GM18909 (cell line): Measurements from ENCODE around the gene MYL6B.
A peak's percentile ranks its signal among the peaks of the same experiment; 100 is the strongest.
"Not testable (repeated sequence)": the region's sequence is repeated elsewhere in the genome, so short reads cannot be mapped to it uniquely, and the experiment has no call there.

ENCODE experiments used
- ATAC-seq: cut with Tn5 transposase; IDR thresholded peaks from one replicate; pipeline ENCODE4 v1.9.1; 2021; ENCODE audit warnings: mild to moderate bottlenecking; ENCODE audit not compliant: unreplicated experiment, poor library complexity

The MYL6B gene

DNA sequence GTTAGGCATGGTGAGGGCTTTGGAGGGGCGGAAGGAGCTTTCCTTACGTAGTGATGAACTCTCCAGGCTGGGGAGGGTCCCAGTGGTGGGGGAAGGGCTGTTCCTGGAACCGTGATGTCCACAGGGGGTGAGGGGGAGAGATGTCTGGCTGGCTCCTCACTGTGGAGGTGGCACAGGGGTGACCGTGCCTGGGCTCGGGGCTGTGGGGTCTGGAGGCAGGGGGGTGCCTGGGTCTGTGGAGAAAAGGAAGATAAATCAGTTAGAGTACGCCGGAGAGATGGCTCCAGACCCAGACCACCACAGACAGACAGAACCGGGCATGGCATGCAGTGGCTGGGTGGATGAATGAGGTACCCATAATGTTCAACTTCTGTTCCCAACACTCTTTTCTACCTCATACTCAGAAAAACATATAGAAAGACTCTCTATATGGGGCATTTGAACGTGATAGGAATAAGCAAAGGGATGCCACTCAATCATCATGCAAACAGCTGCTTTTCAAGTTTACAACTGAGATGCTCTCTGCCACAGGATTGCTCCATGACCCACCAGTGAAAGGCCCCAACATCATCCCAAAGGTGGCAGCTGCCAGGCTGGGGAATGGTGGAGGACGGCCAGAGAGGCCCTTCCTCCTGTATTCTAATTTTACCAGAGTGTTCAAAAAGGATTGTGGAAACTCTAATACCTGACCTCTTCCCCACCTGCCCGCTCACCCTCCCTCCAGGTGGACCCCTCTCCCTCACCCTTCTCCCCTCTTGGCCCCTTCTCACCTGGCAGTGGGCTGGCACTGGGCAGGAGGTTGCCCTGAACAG is 11.4 kb downstream of the MYL6B start:
- ATAC-seq: no peak

DNA sequence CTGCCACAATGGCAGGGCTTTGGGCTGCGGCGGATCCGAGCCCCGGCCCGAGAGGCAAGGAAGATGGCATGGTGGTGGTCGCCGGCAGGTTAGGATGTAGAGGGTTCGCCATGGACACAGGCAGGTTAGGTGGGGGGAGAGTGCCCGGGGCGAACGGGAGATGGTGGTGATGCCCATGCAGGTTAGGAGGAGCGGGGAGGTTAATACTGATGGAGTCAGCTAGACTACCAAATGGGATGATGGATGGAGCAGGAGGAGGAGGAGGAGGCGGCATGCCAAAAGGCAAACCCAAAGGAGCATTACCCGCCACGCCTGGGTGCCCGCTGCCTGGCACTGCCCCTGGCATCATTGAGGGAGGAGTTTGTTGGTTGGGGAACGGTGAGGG is 11.9 kb downstream of the MYL6B start:
- no peak for ATAC-seq

DNA sequence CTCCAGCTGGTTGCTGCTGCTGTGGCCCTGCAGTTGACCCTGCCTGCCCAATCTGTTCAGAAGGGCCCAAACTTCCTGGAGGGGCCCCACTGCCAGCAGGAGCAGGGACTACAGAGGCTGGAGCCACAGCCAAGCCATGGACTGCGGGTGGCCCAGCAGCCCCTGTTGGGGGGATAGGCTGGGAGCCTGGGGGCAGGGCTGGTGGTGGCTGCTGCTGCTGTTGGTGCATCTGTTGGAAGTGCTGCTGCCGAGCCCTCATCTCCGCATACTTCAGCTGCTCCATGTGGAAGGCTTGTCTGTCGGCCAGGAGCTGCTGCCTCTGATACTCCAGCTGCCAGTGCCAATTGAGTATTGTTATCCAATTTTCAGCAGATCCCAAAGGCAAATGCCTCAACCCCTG is 13.0 kb downstream of the MYL6B start:
- no peak for ATAC-seq

DNA sequence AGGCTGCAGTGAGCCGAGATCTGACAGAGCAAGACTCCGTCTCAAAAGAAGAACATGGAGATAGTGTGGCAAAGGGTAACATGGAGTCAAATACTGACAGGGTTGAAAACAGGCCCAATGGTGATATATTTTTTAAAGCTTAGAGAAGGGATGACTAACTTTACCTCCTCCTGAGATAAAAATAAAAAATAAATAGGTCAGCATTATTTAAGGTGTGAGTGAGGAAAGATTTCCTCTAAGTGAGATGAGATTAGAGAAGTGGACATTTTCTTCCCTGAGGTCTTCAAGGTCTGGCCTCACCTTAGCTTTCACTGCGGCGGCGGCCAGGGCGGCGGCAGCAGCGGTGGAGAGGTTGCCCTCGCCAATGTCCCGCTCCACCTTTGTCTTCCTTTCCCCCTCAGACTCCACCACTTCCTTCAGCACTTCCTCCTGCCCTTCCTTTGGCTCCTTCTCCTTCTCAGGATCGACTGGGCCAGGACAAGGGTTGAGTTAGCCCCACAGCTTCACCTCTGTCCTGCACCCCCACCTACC is 16.9 kb downstream of the MYL6B start:
- ATAC-seq: no peak

DNA sequence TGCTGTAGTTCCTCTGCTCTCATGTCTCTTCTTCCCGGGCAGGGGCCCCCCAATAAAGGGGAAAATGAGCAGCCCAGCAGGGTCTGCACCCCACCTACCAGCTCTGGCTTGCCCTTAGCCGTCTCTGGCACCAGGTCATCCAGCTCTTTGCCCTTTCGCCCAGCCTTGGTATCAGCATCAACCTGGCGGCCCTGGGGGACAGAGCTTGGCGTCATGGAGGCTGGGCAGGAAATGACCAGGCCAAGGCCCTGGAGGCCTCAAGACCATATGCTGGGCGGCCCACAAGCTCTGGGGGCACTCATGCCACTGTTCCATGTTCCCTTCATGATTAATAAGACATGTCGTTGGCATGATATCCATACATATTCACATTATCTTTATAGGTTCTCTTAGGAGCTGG is 20.5 kb downstream of the MYL6B start:
- ATAC-seq: no peak

DNA sequence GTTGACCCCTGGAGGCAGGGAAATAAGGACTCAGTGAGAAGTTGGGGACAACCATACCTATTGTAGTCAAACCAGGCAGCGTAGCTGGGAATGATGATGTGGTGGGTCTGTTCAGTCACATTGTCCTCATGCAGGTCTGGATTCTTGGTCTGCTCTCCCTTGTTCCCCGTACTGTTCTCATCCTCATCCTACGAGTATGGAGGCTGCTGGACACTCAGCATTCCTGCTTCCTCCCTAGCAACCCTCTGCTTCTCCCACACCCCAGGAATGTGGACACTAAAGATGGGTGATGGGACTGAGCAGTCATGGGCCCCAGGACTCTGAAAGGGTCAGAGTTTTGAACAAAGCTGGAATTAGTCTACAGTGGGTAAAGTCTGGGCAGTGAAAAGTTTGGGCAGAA is 26.0 kb downstream of the MYL6B start:
- no peak for ATAC-seq

DNA sequence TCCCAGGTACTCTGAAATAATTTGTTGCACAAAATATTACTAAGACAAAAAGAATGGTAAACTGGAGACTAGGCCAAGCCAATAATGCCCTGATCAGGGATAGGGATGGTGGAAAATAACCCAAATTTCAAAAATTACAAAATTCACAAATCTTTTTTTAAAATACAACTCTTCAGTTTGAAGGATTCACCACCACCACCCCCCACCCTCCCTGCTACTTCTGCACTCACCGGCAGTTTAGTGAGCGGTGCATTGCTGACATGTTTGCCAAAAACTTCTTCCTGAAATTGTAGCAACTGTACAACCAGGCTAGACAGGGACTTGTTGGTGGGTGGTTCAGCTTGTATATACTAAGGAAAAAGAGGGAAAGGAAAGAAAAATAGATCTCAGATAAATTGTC is 34.6 kb downstream of the MYL6B start:
- ATAC-seq: no peak

DNA sequence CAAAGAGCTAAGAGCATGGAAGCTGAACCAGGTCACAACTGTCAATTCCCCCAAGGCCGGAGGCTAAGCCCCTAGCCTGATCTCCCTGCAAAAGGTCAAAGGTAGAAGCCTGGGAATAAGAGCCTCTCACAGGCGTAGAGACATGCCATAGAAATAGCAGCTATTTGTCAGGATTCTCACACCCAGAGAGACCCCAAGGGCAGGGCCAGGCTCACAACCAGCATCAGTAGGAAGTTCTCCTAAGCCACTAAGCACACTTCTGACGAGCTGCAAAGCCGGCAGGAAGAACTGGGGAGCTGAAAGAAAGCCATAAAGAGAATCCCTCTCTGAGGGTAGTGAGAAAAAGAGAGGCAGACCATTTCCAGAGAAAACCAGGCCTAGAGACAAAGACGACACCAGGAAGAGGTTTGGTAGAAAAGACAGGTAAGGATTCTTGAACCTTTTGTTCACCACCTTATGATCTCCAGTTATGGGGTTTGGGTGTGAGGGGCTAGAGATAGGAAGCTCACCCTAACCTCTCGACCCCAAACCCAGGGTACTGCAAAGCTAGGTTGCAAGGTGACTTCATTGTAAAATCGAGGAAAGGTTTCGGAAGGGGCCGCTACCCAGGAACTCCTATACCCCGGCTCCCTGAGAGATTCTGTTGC is 35.9 kb downstream of the MYL6B start:
- no peak for ATAC-seq

DNA sequence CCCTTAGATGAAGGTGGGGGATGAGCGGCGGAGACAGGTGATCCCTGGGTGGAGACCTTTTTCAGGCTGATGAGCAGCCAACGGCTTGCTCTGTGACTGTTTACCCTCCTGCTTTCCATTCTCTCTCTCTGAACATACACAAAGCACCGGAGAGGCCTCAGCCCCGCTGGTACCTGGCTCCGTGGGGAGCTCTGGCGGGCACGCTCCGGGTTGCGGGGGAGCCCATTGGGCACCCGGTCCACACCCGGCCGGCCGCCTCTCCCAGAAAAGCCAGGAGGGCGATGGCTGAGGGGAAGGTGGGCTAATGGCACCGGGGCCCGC is 36.4 kb downstream of the MYL6B start:
- ATAC-seq: no peak

DNA sequence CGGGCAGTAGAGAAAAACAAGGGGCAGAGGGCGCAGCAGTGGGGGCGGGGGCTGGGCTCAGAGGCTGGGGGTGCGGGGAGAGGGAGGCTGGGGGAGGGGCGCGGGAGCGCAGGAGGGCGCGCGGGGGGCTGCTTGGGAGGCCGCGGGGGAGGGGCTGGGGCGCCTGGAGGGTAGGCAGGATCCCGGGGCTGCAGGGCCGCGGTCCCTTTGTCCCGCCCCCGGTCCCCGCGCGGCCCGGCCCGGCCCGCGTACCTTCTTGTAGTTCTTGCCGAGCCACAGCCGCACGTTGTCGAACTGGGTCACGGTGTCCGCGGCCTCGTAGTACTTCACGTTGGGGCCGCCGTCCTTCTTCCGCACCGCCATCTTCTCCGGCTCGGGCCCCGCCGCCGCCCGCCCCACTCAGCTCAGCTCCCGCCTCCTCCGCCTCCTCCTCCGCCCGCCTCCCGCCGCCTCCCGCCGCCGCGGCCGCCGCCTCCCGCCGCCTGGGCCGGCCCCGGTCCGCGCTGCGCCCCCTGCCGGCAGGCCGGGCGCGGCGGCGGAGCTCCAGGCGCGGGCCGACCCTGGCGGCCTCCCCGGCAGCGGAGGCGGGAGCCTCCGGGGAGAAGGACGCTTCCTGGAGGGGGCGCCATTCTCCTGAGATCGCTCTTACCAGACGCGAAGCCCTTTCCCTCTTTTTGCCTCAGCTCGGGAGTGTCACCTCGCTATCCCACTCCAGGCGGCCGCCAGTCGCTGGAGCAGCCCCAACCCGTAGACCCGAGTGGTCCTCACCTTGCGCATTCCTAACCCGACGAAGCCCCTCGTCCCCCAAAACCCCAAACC is 36.9 kb downstream of the MYL6B start, which contains the start of gene SMARCC2:
TSS of gene SMARCC2 (minus strand) at position 385 of the 819 bp plus-strand sequence. CDS start at position 363, 22 bp downstream.
- peak; percentile 79 for ATAC-seq

DNA sequence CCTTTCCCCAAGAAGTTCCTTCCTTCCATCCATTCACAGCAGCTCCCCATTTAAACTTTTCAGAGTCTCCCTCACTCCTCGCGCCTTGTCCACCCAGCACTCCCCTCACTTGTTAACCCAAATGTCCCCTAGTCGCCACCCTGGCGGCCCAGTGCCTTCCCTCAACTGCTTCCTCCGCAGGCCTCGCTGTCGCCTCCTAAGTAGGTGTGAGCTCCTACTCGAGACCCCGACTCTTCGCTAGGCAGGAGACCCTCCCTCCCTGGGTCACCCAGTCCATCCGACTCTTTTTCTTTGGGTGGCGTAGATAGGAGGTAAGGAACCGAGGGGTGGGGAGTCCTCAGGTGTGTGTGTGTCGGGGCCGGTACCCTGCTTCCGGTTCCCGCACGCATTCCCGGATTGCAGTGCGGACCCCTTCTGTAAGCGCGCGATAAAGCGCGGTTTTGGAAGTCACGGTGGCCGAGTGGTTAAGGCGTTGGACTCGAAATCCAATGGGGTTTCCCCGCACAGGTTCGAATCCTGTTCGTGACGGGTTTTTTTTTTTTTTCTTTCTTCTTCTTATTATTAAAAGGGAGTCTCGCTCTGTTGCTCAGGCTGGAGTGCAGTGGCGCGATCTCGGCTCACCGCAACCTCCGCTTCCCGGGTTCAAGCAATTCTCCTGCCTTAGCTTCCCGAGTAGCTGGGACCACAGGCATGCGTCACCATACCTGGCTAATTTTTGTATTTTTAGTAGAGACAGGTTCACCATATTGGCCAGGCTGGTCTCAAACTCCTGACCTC is 37.7 kb downstream of the MYL6B start:
- peak; percentile 41 for ATAC-seq

DNA sequence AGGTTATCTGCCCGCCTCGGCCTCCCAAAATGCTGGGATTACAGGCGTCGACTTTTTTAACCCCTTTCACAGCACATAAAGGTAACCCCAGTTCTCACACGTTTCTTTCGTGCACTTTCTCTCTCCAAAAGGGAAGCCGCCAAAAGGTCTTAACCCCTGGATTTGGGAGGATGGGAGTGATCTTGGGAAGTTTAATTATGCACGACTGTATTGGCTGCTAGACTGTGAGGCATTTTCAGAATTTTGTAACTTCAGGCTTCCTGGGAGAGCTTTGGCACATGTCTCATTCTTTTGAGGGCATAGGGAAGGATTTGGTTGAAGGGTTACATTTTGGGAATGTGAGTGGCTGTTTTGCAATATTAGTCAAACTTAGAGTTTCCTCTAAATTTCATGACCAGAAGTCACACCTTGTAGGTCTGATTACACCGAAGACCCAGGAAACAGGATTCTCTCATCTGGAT is 38.3 kb downstream of the MYL6B start:
- no peak for ATAC-seq

DNA sequence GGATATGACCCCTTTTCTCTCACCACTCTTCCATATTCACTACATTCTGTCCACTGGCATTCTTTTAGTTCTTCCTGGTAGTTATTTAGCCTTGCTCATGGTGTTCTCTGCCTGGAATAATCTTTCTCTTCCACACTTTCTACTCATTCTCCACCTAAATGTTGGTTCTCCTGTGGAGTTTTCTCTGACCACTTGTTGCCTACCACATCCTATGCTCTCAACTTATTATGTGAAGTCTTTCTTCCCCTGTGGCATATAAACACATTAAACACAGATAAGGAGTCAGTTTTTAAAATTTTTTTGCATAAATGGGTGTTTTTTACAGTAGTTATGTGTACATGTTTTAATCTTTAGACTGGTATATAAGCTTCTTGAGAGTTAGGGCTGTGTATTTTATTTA is 40.2 kb downstream of the MYL6B start:
- ATAC-seq: no peak

DNA sequence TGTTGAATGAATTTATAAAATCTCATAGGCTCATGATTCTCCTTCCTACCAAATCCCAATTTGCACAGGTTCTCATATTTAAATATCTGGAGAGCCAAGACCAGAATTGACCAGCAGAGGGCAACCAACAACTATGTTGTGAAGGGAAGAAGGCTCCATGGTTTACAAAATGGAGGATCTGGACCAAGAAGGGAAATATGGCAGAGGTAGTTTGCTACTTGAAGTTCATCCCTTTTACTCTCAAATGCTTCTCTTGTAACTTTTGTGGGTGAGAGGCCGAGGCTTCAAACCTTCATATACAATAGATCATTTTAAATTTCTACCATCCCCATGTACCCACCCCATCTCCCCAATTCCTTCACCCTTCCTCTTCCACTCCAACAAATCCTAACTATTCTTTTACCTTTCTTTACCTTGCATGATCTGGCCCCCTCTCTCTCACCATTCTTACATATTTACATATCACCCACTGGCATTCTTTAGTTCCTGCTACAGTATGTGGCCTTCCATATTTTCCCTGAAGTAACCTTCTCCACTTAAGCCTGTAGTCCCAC is 40.7 kb downstream of the MYL6B start:
- ATAC-seq: no peak

DNA sequence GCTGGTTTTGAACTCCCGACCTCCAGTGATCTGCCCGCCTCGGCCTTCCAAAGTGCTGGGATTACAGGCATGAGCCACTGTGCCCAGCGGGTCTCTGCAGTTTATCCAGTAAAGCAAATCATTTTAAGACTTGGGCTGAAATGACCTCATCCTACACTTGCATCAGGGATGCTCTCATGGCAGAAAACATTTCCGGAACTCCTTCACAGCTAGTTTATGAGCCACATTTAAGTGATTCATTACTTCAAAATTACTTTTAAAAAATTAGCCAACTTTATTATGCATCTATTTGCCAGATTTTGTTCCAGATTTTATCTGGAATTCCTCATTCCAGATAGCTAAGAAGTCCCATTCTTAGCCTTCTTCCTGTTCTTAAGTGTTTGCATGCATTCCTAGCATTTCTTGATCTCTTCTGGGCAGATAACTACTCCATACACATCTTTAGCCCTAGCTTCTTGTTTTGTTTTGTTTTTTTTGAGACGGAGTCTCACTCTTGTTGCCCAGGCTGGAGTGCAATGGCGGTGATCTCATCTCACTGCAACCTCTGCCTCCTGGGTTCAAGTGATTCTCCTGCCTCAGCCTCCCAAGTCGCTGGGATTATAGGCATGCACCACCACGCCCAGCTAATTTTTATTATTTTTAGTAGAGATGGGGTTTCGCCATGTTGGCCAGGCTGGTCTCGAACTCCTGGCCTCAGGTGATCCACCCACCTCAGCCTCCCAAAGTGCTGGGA is 44.6 kb downstream of the MYL6B start:
- not testable (repeated sequence) for ATAC-seq

DNA sequence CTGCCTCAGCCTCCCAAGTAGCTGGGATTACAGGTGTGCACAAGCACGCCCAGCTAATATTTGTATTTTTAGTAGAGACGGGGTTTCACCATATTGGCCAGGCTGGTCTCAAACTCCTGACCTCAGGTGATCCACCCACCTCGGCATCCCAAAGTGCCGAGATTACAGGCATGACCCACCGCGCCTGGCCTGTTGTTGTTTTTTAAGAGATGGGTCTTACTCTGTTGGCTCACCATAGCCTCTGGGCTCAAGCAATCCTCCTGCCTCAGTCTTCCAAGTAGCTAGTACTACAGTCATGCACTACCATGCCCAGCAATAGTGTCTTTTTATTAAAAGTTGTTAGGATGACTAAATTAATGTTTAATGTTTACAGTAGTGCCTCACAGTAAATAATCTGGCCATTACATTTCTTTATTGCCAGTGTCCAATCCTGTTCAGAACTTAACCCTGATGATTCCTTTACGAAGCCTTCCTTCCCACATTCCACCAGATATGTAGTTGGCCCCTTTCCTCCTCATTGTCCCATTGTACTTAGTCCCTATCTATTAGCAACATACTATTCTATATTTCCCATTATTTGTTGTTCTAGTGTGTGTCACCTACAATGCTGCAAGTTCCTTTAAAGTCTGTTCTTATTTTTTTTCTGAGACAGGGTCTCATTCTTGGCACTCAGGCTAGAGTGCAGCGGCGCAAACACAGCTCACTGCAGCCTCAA is 45.7 kb downstream of the MYL6B start:
- ATAC-seq: no peak

DNA sequence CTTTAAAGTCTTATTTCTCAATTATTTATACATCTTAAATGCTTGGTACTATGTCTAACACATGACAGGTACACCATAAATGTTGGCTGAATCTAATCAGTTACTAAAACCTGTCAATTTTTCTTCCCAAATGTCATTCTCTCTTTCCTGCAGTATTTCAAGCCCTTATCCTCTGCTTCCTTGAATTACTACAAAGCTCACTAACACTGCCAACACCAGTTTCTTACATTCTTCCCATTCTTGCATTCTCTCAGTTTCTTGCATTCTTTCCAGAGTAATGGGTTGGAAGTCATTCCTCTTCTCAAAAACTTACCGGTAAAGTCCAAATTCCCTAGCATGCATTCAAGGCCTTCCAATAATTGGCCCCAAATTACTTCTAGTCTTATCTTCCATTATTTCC is 46.4 kb downstream of the MYL6B start:
- ATAC-seq: no peak

DNA sequence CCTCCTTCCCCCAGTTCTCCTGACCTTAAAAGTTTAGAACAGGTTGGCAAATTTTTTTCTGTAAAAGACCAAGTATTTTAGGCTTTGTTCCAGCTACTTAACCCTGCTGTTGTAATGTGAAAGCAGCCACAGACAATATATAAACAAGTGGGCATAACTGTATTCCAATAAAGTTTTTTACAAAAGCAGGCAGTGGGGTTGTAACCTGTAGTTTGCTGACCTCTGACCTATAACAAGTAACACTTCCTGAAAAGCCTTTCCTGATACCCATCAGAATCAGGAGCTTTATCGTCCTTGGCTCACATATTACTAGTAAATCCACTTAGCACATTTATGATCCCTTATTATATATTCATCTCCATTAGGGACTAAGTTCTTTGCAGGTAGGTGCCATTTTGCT is 50.0 kb downstream of the MYL6B start:
- ATAC-seq: no peak

DNA sequence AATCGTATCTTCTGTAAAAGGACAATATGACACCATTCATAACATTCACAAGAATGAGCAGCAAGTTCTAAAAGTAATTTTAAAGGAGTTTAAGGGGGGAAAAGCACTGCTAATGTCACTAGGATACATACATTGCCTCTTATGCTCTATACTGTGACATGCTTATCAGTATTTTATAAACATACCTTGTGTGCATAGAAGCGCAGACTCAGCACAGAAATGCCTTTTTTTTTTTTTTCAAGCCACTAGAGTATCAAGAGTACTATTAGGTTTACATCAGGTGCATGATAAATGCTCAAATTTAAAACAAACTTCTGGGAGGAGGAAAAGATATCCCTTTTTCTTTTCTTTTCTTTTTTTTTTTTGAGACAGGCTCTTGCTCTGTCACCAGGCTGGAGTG is 50.5 kb downstream of the MYL6B start:
- no peak for ATAC-seq
